Measurements from ENCODE around the gene RPEL1.

- TF ChIP-seq GABPA (IDR thresholded peaks at IDR 0.05 in 1 of 2, conservative IDR thresholded peaks at IDR 0.05 in 1 of 2) (no peak), CTCF (IDR thresholded peaks at IDR 0.05; ENCODE audit: low read depth, low read length, missing input control) (no peak)
These were observed 4.2 kb upstream of the RPEL1 start for GRCh38 chr10:103241262-103242011.
